Hematopoietic multipotent progenitor cell treated with erythropoietin and hydrocortisone succinate and interleukin-3 and kit ligand, for 15 days (in vitro differentiated cells): ENCODE results near the gene ZNF185.
A peak's percentile ranks its signal among the peaks of the same experiment; 100 is the strongest.

ENCODE experiments used
- DNase-seq: peaks from one replicate; pipeline ENCODE4 v3.0.0-alpha.2; 2015; ENCODE audit warnings: low spot score

Gene ZNF185

GRCh38 chrX:152917656-152918579 is 20.1 kb downstream of the ZNF185 start:
- DNase-seq, result no peak

GRCh38 chrX:152918707-152919106 is 20.8 kb downstream of the ZNF185 start:
- DNase-seq, result peak; percentile 2

GRCh38 chrX:152923599-152923998 is 25.7 kb downstream of the ZNF185 start:
- DNase-seq, result no peak

GRCh38 chrX:152925835-152926234 is 28.0 kb downstream of the ZNF185 start:
- DNase-seq, result no peak

- peak; percentile 16 for DNase-seq
Measured at GRCh38 chrX:152926279-152926678, 28.4 kb downstream of the ZNF185 start.

- DNase-seq, result no peak
Measured at GRCh38 chrX:152926923-152927322, 29.1 kb downstream of the ZNF185 start.

GRCh38 chrX:152927858-152928760 is 30.2 kb downstream of the ZNF185 start:
- no peak for DNase-seq

- DNase-seq, result no peak
Measured at GRCh38 chrX:152928761-152929400, 31.0 kb downstream of the ZNF185 start.

- DNase-seq, result no peak
Measured at GRCh38 chrX:152929898-152930297, 32.0 kb downstream of the ZNF185 start.

- no peak for DNase-seq
Measured at GRCh38 chrX:152930516-152930915, 32.6 kb downstream of the ZNF185 start.

- no peak for DNase-seq
Measured at GRCh38 chrX:152932144-152932543, 34.3 kb downstream of the ZNF185 start.

- DNase-seq, result no peak
Measured at GRCh38 chrX:152932598-152933175, 34.8 kb downstream of the ZNF185 start.

GRCh38 chrX:152936306-152936705 is 38.4 kb downstream of the ZNF185 start:
- DNase-seq, result no peak

GRCh38 chrX:152937236-152937635 is 39.4 kb downstream of the ZNF185 start:
- DNase-seq, result no peak

- DNase-seq, result peak; percentile 87
Measured at GRCh38 chrX:152941328-152942076, 43.6 kb downstream of the ZNF185 start.

GRCh38 chrX:152942077-152942442 is 44.2 kb downstream of the ZNF185 start:
- peak; percentile 1 for DNase-seq

GRCh38 chrX:152943826-152944225 is 46.0 kb downstream of the ZNF185 start:
- no peak for DNase-seq

- no peak for DNase-seq
Measured at GRCh38 chrX:152945021-152945979, 47.4 kb downstream of the ZNF185 start.

- no peak for DNase-seq
Measured at GRCh38 chrX:152946681-152947080, 48.8 kb downstream of the ZNF185 start.
